ENCODE measurements around the gene PTBP2.
"Not testable (repeated sequence)": the region's sequence is repeated elsewhere in the genome, so short reads cannot be mapped to it uniquely, and the experiment has no call there.

PTBP2 gene

DNA sequence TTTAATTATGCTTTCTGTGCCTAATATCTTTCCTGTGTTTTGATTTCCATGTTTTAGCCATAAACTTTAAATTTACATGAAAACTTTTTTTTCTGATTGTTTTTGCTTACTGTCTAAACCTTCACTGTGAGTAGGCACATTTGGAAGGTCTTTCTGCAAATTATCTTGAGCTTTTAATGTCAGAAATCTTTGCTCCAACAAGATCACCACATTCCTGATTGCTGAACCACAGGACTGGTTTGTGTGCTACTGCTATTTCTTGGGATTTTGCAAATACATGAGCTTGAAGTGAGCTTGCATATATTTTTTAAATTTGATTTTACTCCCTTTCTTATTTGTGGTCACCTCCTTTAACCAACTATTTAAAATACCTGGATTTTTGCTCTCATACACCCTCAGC is 61.3 kb downstream of the PTBP2 start:
- H3K4me1 ChIP-seq = no peaks in the 10 kb centered on the region
- H3K27me3 ChIP-seq = no peaks in the 10 kb centered on the region
- no peak overlapping the region for H3K27ac ChIP-seq
- H3K9me3 ChIP-seq (replicated peaks in 1 of 11) = no peaks in the 10 kb centered on the region
- H3K4me2 ChIP-seq = no peak overlapping the region
- no peak for TF ChIP-seq Cebpa-rat (IDR thresholded peaks at IDR 0.05)
- peaks cover 93 to 100% (median 97%) of the 10 kb centered on the region in 11 experiments for H3K36me3 ChIP-seq
- H3K9ac ChIP-seq = no peak overlapping the region
- peaks cover 0 to 23% (median 3%) of the 10 kb centered on the region in 11 experiments; a peak in 4 of 22 replicates for H4K20me1 ChIP-seq
- H3K4me3 ChIP-seq = no peak overlapping the region

DNA sequence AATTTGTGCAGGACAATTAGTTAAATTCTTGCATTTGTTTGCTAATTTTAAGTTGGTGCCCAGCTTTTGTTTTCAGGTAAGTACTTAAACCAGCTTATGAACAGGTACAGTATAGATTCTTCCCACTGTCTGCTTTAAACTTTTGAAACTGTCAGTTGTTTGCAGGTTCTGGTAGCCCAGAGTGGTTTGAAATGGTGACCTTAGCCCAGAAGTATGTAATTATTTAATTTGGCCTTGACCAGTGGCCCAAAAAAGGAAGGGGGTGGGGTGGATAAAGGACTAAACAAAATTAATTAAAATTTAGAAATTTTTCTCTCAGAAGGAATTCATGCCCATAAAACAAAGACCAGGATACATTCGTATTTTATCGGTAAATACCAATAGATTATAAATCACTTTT is 69.0 kb downstream of the PTBP2 start:
- Histone ChIP-seq H3K36me3 (peaks cover 82 to 100% (median 95%) of the 10 kb centered on the region in 11 experiments), H3K27ac (no peak overlapping the region), H3K9ac (no peak overlapping the region)

DNA sequence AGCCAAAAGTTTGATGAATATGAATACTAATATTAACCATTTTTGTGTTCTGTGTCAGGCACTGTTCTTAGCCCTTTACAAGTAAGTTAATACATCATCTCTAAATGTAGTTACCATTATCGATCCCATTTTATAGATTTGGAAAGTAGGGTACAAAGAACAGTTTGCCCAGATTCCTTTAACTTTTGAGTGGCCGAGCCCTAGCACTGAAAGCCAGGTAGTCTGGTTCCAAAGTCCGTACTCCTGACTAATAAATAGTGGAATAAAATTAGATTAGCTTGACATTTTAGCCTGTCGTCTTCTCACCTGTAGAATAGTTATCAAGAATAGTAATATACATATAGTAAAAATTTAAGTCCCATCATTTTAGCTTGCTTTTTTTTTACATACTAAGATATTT is 70.6 kb downstream of the PTBP2 start:
- Histone ChIP-seq H3K27me3 (no peaks in the 10 kb centered on the region), H3K4me1 (no peaks in the 10 kb centered on the region), H3K4me2 (no peak overlapping the region), H3K27ac (no peak overlapping the region), H4K20me1 (peaks cover 0 to under 1% (median 0%) of the 10 kb centered on the region in 11 experiments; a peak in 3 of 22 replicates), H3K9ac (no peak overlapping the region), H3K4me3 (no peak overlapping the region), H3K36me3 (peaks cover 80 to 100% (median 95%) of the 10 kb centered on the region in 11 experiments), H3K9me3 (replicated peaks in 1 of 11) (0 out of 22 replicates have a peak, but pooled peaks cover 0 to 4% (median 0%) of the 10 kb centered on the region in 11 experiments)
- TF ChIP-seq Cebpa-rat (IDR thresholded peaks at IDR 0.05) = no peak

More for the DNA sequence above, 69.0 kb downstream of the PTBP2 start:
- H4K20me1 ChIP-seq = peaks cover 0 to 6% (median 0%) of the 10 kb centered on the region in 11 experiments; a peak in 3 of 22 replicates
- no peaks in the 10 kb centered on the region for H3K27me3 ChIP-seq
- no peak overlapping the region for H3K4me2 ChIP-seq
- no peaks in the 10 kb centered on the region for H3K4me1 ChIP-seq
- TF ChIP-seq Cebpa-rat (IDR thresholded peaks at IDR 0.05) = no peak
- H3K9me3 ChIP-seq (replicated peaks in 1 of 11) = 0 out of 22 replicates have a peak, but pooled peaks cover 0 to 4% (median 0%) of the 10 kb centered on the region in 11 experiments
- H3K4me3 ChIP-seq = no peak overlapping the region

DNA sequence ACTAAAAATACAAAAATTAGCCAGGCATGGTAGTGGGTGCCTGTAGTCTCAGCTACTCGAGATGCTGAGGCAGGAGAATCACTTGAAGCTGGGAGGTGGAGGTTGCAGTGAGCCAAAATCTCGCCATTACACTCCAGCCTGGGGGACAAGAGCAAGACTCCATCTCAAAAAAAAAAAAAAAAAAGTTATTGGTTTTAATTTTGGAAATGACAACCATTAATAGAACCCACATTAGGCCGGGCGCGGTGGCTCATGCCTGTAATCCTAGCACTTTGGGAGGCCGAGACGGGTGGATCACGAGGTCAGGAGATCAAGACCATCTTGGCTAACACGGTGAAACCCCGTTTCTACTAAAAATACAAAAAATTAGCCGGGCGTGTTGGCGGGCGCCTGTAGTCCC is 80.1 kb downstream of the PTBP2 start:
- H3K27ac ChIP-seq; H3K27me3 ChIP-seq; H3K9me3 ChIP-seq (replicated peaks in 1 of 11); H3K4me3 ChIP-seq; H4K20me1 ChIP-seq; H3K4me1 ChIP-seq; H3K9ac ChIP-seq; H3K4me2 ChIP-seq: not testable (repeated sequence)
- H3K36me3 ChIP-seq = peaks cover 44 to 81% (median 69%) of the 10 kb centered on the region in 11 experiments

DNA sequence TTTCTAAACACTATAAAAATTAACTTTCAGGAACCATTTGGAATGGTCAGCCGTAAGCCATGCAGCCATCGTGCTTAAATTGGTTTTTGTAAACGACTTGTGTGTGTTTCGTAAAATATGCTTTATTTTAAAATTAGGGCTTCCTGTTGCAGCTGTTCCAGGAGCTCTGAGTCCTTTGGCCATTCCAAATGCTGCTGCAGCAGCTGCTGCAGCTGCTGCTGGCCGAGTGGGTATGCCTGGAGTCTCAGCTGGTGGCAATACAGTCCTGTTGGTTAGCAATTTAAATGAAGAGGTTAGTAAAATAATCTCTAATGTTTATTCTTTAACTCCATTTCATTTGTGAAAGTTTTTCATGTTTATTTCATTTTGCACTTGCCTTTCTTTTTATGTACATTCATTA is 83.1 kb downstream of the PTBP2 start:
- Histone ChIP-seq H3K27me3 (no peaks in the 10 kb centered on the region), H3K9ac (no peak overlapping the region), H3K4me1 (peaks cover 0 to 11% (median 0%) of the 10 kb centered on the region in 10 experiments; a peak in 4 of 20 replicates), H3K9me3 (replicated peaks in 1 of 11) (no peaks in the 10 kb centered on the region), H3K27ac (no peak overlapping the region), H3K4me2 (no peak overlapping the region), H4K20me1 (peaks cover 0 to 10% (median 0%) of the 10 kb centered on the region in 11 experiments; a peak in 4 of 22 replicates), H3K4me3 (no peak overlapping the region), H3K36me3 (peaks cover 57 to 96% (median 76%) of the 10 kb centered on the region in 11 experiments)
- TF ChIP-seq Cebpa-rat (IDR thresholded peaks at IDR 0.05) = no peak

DNA sequence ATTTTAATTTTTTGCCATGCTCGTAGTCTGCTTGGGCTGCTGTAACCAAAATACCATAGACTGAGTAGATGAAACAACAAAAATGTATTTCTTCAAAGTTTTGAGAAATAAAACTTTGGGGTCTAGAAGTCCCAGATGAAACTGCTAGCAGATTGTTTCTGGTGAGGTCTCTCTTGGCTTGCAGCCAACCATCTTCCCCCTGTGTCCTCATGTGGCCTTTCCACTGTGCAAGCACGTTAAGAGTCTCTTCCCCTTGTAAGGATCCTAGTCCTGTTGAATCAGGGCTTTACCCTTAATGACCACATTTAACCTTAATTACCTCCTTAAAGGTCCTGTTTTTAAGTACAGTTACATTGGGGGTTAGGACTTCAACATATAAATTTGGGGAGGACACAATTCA is 86.6 kb downstream of the PTBP2 start:
- no peak overlapping the region for H3K9ac ChIP-seq
- no peaks in the 10 kb centered on the region for H3K27me3 ChIP-seq
- H3K4me3 ChIP-seq = no peak overlapping the region
- no peaks in the 10 kb centered on the region for H3K9me3 ChIP-seq (replicated peaks in 1 of 11)
- H3K4me1 ChIP-seq = peaks cover 0 to 11% (median 0%) of the 10 kb centered on the region in 10 experiments; a peak in 4 of 20 replicates
- peaks cover 64 to 98% (median 80%) of the 10 kb centered on the region in 11 experiments for H3K36me3 ChIP-seq
- no peak overlapping the region for H3K4me2 ChIP-seq
- no peak for TF ChIP-seq Cebpa-rat (IDR thresholded peaks at IDR 0.05)
- H3K27ac ChIP-seq = no peak overlapping the region
- H4K20me1 ChIP-seq = peaks cover 0 to 10% (median 0%) of the 10 kb centered on the region in 11 experiments; a peak in 6 of 22 replicates

DNA sequence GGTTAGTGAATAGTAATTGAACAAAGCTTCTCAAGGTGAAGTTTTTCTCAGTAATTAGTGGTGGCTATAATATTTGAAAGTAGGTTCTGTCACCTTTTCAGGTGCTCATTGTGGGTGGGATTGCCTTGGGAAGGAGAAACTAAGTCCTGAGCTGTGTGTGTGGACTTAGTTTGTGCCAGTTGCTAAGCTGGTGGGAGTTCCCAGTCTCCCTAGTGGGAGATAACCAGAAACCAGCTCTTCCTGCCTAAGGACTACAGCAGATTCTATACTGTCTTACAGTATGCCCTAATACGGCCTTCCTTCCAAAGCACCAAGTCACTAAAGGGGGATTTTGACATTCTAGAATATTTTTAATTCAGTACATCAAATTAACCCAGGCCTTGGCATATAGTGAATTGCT is 94.3 kb downstream of the PTBP2 start:
- no peaks in the 10 kb centered on the region for H3K27me3 ChIP-seq
- no peaks in the 10 kb centered on the region for H3K4me1 ChIP-seq
- H3K4me3 ChIP-seq = no peak overlapping the region
- no peak for TF ChIP-seq Cebpa-rat (IDR thresholded peaks at IDR 0.05)
- H3K9me3 ChIP-seq (replicated peaks in 1 of 11) = no peaks in the 10 kb centered on the region
- no peak overlapping the region for H3K4me2 ChIP-seq
- no peak overlapping the region for H3K9ac ChIP-seq
- peaks cover 50 to 88% (median 60%) of the 10 kb centered on the region in 11 experiments for H3K36me3 ChIP-seq
- H4K20me1 ChIP-seq = peaks cover 0 to 4% (median 0%) of the 10 kb centered on the region in 11 experiments; a peak in 2 of 22 replicates
- no peak overlapping the region for H3K27ac ChIP-seq

DNA sequence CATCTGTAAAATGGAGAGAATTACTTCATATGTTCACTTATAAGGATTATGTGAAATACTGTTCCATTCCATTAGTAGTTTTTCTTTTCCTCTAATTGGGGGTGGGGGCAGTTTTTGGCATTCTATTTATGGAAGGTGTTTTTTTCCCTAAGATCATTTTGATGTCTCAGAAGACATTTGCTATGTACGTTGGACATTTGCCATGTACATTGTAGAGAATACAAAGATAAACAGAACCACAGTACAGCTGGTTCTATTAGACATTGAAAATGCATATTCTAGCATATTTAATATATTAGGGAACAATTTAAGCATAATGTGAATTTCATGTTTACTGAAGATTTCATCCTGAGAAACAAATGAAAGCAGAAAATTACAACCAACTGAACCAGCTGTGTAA is 98.5 kb downstream of the PTBP2 start:
- no peaks in the 10 kb centered on the region for H4K20me1 ChIP-seq
- no peak for TF ChIP-seq Cebpa-rat (IDR thresholded peaks at IDR 0.05)
- H3K9ac ChIP-seq = no peak overlapping the region
- H3K9me3 ChIP-seq (replicated peaks in 1 of 11) = no peaks in the 10 kb centered on the region
- no peaks in the 10 kb centered on the region for H3K4me1 ChIP-seq
- no peaks in the 10 kb centered on the region for H3K27me3 ChIP-seq
- H3K4me3 ChIP-seq = no peak overlapping the region
- H3K4me2 ChIP-seq = no peak overlapping the region
- H3K27ac ChIP-seq = no peak overlapping the region
- H3K36me3 ChIP-seq = peaks cover 31 to 88% (median 45%) of the 10 kb centered on the region in 11 experiments

DNA sequence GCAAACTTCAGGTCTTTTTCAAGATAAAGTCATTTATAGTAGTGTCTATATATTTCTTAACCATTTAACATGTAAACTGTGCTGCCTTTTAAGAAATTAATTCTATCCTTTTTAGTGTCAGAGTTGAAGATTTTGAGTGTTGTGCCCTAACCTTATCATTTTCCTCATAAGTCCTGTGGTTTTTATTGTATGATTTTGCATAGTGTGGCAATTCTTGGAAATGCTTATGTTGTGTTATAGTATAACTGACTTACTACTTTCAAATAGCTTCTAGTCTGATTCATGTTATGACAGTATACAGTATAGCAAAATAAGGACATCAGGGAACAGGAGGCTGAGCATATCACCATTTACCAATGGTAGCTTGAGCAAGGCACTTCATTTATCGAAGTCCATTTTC is 99.1 kb downstream of the PTBP2 start:
- no peak for TF ChIP-seq Cebpa-rat (IDR thresholded peaks at IDR 0.05)
- H3K36me3 ChIP-seq = peaks cover 26 to 88% (median 42%) of the 10 kb centered on the region in 11 experiments; a peak in 21 of 22 replicates
- no peaks in the 10 kb centered on the region for H3K4me1 ChIP-seq
- no peaks in the 10 kb centered on the region for H3K9me3 ChIP-seq (replicated peaks in 1 of 11)
- no peak overlapping the region for H3K9ac ChIP-seq
- H3K4me2 ChIP-seq = no peak overlapping the region
- no peaks in the 10 kb centered on the region for H3K27me3 ChIP-seq
- no peak overlapping the region for H3K4me3 ChIP-seq
- no peaks in the 10 kb centered on the region for H4K20me1 ChIP-seq
- no peak overlapping the region for H3K27ac ChIP-seq

DNA sequence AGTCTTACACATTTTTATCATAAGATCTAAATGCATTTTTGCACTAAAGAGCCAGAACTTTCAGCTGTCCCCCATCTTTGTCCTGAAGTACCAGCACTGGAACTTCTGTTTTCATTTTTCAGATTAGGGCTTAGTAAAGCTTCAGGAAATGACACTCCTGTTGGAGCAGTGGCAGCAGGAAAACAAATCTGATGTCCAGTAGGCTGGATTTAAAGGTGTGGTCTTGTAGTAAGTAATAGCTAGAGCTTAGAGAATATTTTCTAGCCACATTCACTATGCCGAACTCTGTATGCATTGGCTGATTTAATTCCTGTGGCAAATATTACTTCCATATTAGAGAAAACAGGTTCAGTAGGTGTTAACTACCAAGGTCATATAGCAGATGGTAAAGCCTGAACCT is 103.6 kb downstream of the PTBP2 start:
- no peak overlapping the region for H3K9ac ChIP-seq
- no peak for TF ChIP-seq Cebpa-rat (IDR thresholded peaks at IDR 0.05)
- H3K27ac ChIP-seq = no peak overlapping the region
- no peak overlapping the region for H3K4me2 ChIP-seq
- no peaks in the 10 kb centered on the region for H3K4me1 ChIP-seq
- no peaks in the 10 kb centered on the region for H4K20me1 ChIP-seq
- H3K4me3 ChIP-seq = no peak overlapping the region
- H3K27me3 ChIP-seq = no peaks in the 10 kb centered on the region
- peaks cover 14 to 63% (median 31%) of the 10 kb centered on the region in 11 experiments; a peak in 21 of 22 replicates for H3K36me3 ChIP-seq
- H3K9me3 ChIP-seq (replicated peaks in 1 of 11) = no peaks in the 10 kb centered on the region

Data from BLaER1 treated with 17β-estradiol and CSF1 and Interleukin-3, amounts not matched to agents 10 nM and 100 nM (cell line).